H9 (cell line): ENCODE measurements around the gene PAM. TPM values are rescaled to one million over a fixed set of nuclear protein-coding genes. Genes with fewer than 3 reads are reported as not detected.

ENCODE experiments used
- DNase-seq: peaks from one replicate; pipeline ENCODE4 v3.0.0-alpha.2; 2017
- H2AFZ ChIP-seq: one replicate; pipeline ENCODE4 v1.6.1; 2013; ENCODE audit warnings: mild to moderate bottlenecking, low read length, control low read depth, moderate library complexity
- H2AK5ac ChIP-seq: 2 replicates; pipeline ENCODE4 v1.6.1; 2013; ENCODE audit warnings: low read length, control low read depth, mixed read lengths; ENCODE audit not compliant: insufficient read length
- H2BK120ac ChIP-seq: one replicate; pipeline ENCODE4 v1.6.1; 2013; ENCODE audit warnings: low read depth, mild to moderate bottlenecking, low read length, control low read depth, inconsistent platforms; ENCODE audit not compliant: poor library complexity, severe bottlenecking
- H2BK12ac ChIP-seq: 2 replicates; pipeline ENCODE4 v1.6.1; 2013; ENCODE audit warnings: low read length, control low read depth, mixed read lengths, low read depth; ENCODE audit not compliant: insufficient read length
- H2BK15ac ChIP-seq: 2 replicates; pipeline ENCODE4 v1.6.1; 2013; ENCODE audit warnings: low read depth, low read length, control low read depth
- H2BK20ac ChIP-seq: one replicate; pipeline ENCODE4 v1.6.1; 2013; ENCODE audit warnings: low read depth, mild to moderate bottlenecking, low read length, control low read depth, inconsistent platforms; ENCODE audit not compliant: poor library complexity, severe bottlenecking
- H2BK5ac ChIP-seq: 2 replicates; pipeline ENCODE4 v1.6.1; 2013; ENCODE audit warnings: low read length, control low read depth, mixed read lengths; ENCODE audit not compliant: insufficient read length
- H3K14ac ChIP-seq: 2 replicates; pipeline ENCODE4 v1.6.1; 2013; ENCODE audit warnings: low read length, control low read depth; ENCODE audit not compliant: insufficient read depth
- H3K18ac ChIP-seq: 2 replicates; pipeline ENCODE4 v1.6.1; 2013; ENCODE audit warnings: low read depth, mild to moderate bottlenecking, mixed read lengths, low read length, control low read depth; ENCODE audit not compliant: insufficient read length
- H3K23ac ChIP-seq: 2 replicates; pipeline ENCODE4 v1.6.1; 2013; ENCODE audit warnings: low read length, control low read depth, mixed read lengths, low read depth; ENCODE audit not compliant: insufficient read length
- H3K23me2 ChIP-seq: 2 replicates; pipeline ENCODE4 v1.6.1; 2013; ENCODE audit warnings: low read depth, mild to moderate bottlenecking, mixed read lengths, low read length, control low read depth; ENCODE audit not compliant: insufficient read length, poor library complexity, severe bottlenecking
- H3K27ac ChIP-seq: 2 replicates; pipeline ENCODE4 v1.5.1; 2013; ENCODE audit warnings: low read length, control low read depth, mixed read lengths, low read depth; ENCODE audit not compliant: insufficient read length
- H3K27me3 ChIP-seq: 2 replicates; pipeline ENCODE4 v1.6.1; 2013; ENCODE audit warnings: low read length, control low read depth, inconsistent platforms; ENCODE audit not compliant: insufficient read depth
- H3K4ac ChIP-seq: 2 replicates; pipeline ENCODE4 v1.6.1; 2013; ENCODE audit warnings: low read depth, mild to moderate bottlenecking, control low read depth, inconsistent platforms, low read length, moderate library complexity
- H3K4me1 ChIP-seq: 2 replicates; pipeline ENCODE4 v1.6.1; 2013; ENCODE audit warnings: low read length, control low read depth, inconsistent platforms; ENCODE audit not compliant: insufficient read depth
- H3K4me2 ChIP-seq: 2 replicates; pipeline ENCODE4 v1.6.1; 2013; ENCODE audit warnings: low read length, control low read depth, mixed read lengths; ENCODE audit not compliant: insufficient read length, insufficient read depth
- H3K56ac ChIP-seq: 2 replicates; pipeline ENCODE4 v1.6.1; 2013; ENCODE audit warnings: low read depth, mild to moderate bottlenecking, mixed read lengths, low read length, control low read depth; ENCODE audit not compliant: insufficient read length
- H3K79me1 ChIP-seq: 2 replicates; pipeline ENCODE4 v1.6.1; 2013; ENCODE audit warnings: low read depth, mild to moderate bottlenecking, moderate library complexity, low read length, control low read depth, inconsistent platforms; ENCODE audit not compliant: insufficient read depth, poor library complexity, severe bottlenecking
- H3K79me2 ChIP-seq: 2 replicates; pipeline ENCODE4 v1.6.1; 2013; ENCODE audit warnings: low read length, control low read depth, inconsistent platforms; ENCODE audit not compliant: insufficient read depth
- H3K9ac ChIP-seq: 2 replicates; pipeline ENCODE4 v1.6.1; 2013; ENCODE audit warnings: low read length, control low read depth, mixed read lengths; ENCODE audit not compliant: insufficient read length; ENCODE audit errors: extremely low read depth
- H3K9me3 ChIP-seq: one replicate; pipeline ENCODE4 v1.6.1; 2013; ENCODE audit warnings: low read depth, low read length, inconsistent platforms; ENCODE audit not compliant: control insufficient read depth
- H3T11ph ChIP-seq: one replicate; pipeline ENCODE4 v1.6.1; 2013; ENCODE audit warnings: mild to moderate bottlenecking, low read length, control low read depth, inconsistent platforms
- H4K20me1 ChIP-seq: one replicate; pipeline ENCODE4 v1.6.1; 2013; ENCODE audit not compliant: control insufficient read depth, insufficient read length, insufficient read depth
- H4K5ac ChIP-seq: 2 replicates; pipeline ENCODE4 v1.6.1; 2013; ENCODE audit warnings: low read depth, mild to moderate bottlenecking, mixed read lengths, low read length, control low read depth; ENCODE audit not compliant: insufficient read length
- H4K8ac ChIP-seq: replicated peaks from 2 replicates; pipeline ENCODE4 v1.6.1; 2013; ENCODE audit warnings: low read length, control low read depth, mixed read lengths, low read depth; ENCODE audit not compliant: insufficient read length
- H4K91ac ChIP-seq: 2 replicates; pipeline ENCODE4 v1.6.1; 2013; ENCODE audit warnings: low read depth, mild to moderate bottlenecking, moderate library complexity, mixed read lengths, low read length, control low read depth; ENCODE audit not compliant: insufficient read length
- H3K27ac Mint-ChIP-seq, 3 experiments: 2 replicates in 2 of 3; 3 replicates in 1 of 3; pipeline ENCODE4 v1.8.0; 2020 to 2021; ENCODE audit warnings: mixed read lengths in 3 of 3, mild to moderate bottlenecking in 1 of 3, moderate library complexity in 1 of 3
- H3K27me3 Mint-ChIP-seq: 2 replicates; pipeline ENCODE4 v1.8.0; 2021; ENCODE audit warnings: low read depth, mild to moderate bottlenecking, moderate library complexity, mixed read lengths
- H3K36me3 Mint-ChIP-seq, 3 experiments: 2 replicates in 2 of 3; 3 replicates in 1 of 3; pipeline ENCODE4 v1.8.0; 2020 to 2021; ENCODE audit warnings: low read depth in 3 of 3, mixed read lengths in 3 of 3; ENCODE audit not compliant: insufficient read depth in 1 of 3
- H3K4me1 Mint-ChIP-seq, 2 experiments: 2 replicates each; pipeline ENCODE4 v1.8.0; 2020; ENCODE audit warnings: mixed read lengths in 2 of 2
- H3K4me3 Mint-ChIP-seq, 2 experiments: 2 replicates in 1 of 2; 3 replicates in 1 of 2; pipeline ENCODE4 v1.8.0; 2020 to 2021; ENCODE audit warnings: mild to moderate bottlenecking in 2 of 2, mixed read lengths in 2 of 2, moderate library complexity in 1 of 2
- H3K9me3 Mint-ChIP-seq, 2 experiments: 2 replicates in 1 of 2; 3 replicates in 1 of 2; pipeline ENCODE4 v1.8.0; 2020; ENCODE audit warnings: mild to moderate bottlenecking in 2 of 2, mixed read lengths in 2 of 2, moderate library complexity in 1 of 2
- WGBS: extraction: QIAGEN DNeasy Blood & Tissue Kit; methylation state at CpG from one replicate; pipeline ENCODE4 v1.1.7; 2013; ENCODE audit warnings: missing lambda C conversion rate, low lambda C conversion rate, mixed read lengths; ENCODE audit not compliant: insufficient read length; ENCODE audit errors: extremely low coverage; 5-methylcytosine and 5-hydroxymethylcytosine counted together
- total RNA-seq: library from RNA; stranded (reverse); gene quantifications from 2 replicates; pipeline ENCODE4 v1.2.1, GENCODE V29; 2021
- TF ChIP-seq, protein P1 (sequence below): fragments of 200-600 bp; sonication (generic); conservative IDR thresholded peaks from 3 replicates; pipeline ENCODE4 v1.8.0; 2021; ENCODE audit warnings: antibody characterized with exemption, mild to moderate bottlenecking

PAM gene
- total RNA-seq, 1 experiment from 2014 or later = 31.5 TPM

DNA sequence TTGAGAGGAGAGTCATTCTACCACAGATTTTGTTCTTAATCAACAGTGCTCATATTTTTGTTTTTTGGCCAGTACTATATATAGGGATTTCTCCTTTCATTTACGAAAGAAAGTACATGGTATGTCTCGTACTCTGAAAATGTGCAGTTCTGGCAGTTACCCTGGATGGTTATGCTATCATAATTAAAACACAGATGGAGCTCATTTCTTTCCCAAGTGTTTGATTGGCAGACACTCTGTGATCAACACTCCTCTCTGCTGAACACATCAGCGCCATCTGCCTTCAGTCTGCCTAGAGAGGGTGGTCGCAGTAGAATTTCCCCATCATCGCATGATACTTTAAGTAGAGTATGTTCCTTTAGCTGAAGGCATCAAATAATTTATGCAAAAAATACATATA is 64.5 kb downstream of the PAM start:
- no peaks in the 10 kb centered on the region for H3K79me2 ChIP-seq
- no peak overlapping the region for H3K23ac ChIP-seq
- no peaks in the 10 kb centered on the region for H3K23me2 ChIP-seq
- H3K14ac ChIP-seq = no peak overlapping the region
- no peak overlapping the region for H2BK15ac ChIP-seq
- H3K9me3 ChIP-seq = no peaks in the 10 kb centered on the region
- H3K27ac Mint-ChIP-seq = no peak overlapping the region
- H3K9me3 Mint-ChIP-seq = no peaks in the 10 kb centered on the region
- no peak overlapping the region for H2BK5ac ChIP-seq
- DNase-seq = no peak
- H3K9ac ChIP-seq = no peak overlapping the region
- no peak overlapping the region for H2BK12ac ChIP-seq
- no peak overlapping the region for H3K18ac ChIP-seq
- no peaks in the 10 kb centered on the region for H3K36me3 Mint-ChIP-seq
- no peak overlapping the region for H2AK5ac ChIP-seq
- H3K27ac ChIP-seq = no peak overlapping the region
- H3K27me3 ChIP-seq = no peaks in the 10 kb centered on the region
- no CpG with 5 or more reads among the region's 5 CpGs for WGBS
- H3T11ph ChIP-seq = no peak overlapping the region
- H3K27me3 Mint-ChIP-seq = no peaks in the 10 kb centered on the region
- no peak overlapping the region for H3K4me3 Mint-ChIP-seq
- no peak overlapping the region for H4K5ac ChIP-seq
- H3K4me2 ChIP-seq = no peak overlapping the region
- no peak overlapping the region for H4K91ac ChIP-seq
- no peak overlapping the region for H3K4ac ChIP-seq
- H3K79me1 ChIP-seq = no peaks in the 10 kb centered on the region
- H3K4me1 ChIP-seq = no peaks in the 10 kb centered on the region
- H4K20me1 ChIP-seq = no peaks in the 10 kb centered on the region
- H3K56ac ChIP-seq = no peak overlapping the region
- TF ChIP-seq, protein P1, sequence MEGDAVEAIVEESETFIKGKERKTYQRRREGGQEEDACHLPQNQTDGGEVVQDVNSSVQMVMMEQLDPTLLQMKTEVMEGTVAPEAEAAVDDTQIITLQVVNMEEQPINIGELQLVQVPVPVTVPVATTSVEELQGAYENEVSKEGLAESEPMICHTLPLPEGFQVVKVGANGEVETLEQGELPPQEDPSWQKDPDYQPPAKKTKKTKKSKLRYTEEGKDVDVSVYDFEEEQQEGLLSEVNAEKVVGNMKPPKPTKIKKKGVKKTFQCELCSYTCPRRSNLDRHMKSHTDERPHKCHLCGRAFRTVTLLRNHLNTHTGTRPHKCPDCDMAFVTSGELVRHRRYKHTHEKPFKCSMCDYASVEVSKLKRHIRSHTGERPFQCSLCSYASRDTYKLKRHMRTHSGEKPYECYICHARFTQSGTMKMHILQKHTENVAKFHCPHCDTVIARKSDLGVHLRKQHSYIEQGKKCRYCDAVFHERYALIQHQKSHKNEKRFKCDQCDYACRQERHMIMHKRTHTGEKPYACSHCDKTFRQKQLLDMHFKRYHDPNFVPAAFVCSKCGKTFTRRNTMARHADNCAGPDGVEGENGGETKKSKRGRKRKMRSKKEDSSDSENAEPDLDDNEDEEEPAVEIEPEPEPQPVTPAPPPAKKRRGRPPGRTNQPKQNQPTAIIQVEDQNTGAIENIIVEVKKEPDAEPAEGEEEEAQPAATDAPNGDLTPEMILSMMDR = no peak
- no peak overlapping the region for H4K8ac ChIP-seq
- no peak overlapping the region for H2BK20ac ChIP-seq
- no peak overlapping the region for H2BK120ac ChIP-seq
- no peak overlapping the region for H2AFZ ChIP-seq
- H3K4me1 Mint-ChIP-seq = peaks cover 2 to 9% of the 10 kb centered on the region in 2 experiments; a peak in 3 of 4 replicates
